HFF-Myc (cell line): Measurements from ENCODE around the gene RNF113B.

Experiments used
- DNase-seq: peaks from one replicate; pipeline ENCODE4 v3.0.0-alpha.2; 2011; ENCODE audit warnings: low read depth; ENCODE audit errors: extremely low read depth
- H3K4me3 ChIP-seq: replicated peaks from 2 replicates; pipeline ENCODE4 v1.5.1; 2011; ENCODE audit warnings: low read depth, mild to moderate bottlenecking, control low read depth, low read length
- CTCF ChIP-seq: IDR thresholded peaks from 2 replicates; pipeline ENCODE4 v1.5.1; 2012; ENCODE audit warnings: mild to moderate bottlenecking, low read depth, low read length, control low read depth; ENCODE audit errors: missing control alignments

The RNF113B gene

GRCh38 chr13:98144027-98144741 is 32.9 kb downstream of the RNF113B start:
- DNase-seq, result no peak
- peak overlapping the region; percentile 80 for H3K4me3 ChIP-seq
- TF ChIP-seq CTCF, result no peak

DNA sequence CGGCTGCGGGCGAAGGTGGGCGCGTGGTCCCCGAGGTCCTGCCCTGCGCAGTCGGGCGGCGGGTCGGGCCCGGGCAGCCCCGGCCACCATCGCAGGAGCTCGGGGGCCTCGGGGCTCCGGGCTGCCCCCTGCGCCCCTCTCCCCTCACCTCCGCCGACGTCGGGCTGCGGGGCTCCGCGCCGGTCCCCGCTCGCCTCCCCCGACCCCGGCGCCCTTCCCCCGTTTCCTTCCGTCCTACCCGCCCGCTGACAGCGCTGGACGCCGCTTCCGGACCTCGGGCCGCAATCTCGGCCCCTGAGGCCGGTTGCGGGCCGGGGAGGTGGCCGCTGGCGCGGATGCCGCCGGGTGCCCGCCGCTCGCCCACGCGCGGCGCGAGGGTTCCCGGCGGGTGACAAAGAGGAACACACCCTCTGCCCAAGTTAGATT is 33.5 kb downstream of the RNF113B start:
- TF ChIP-seq CTCF, result no peak
- peak overlapping the region; percentile 80 for H3K4me3 ChIP-seq
- DNase-seq, result no peak

- DNase-seq, result no peak
- no peak for TF ChIP-seq CTCF
- H3K4me3 ChIP-seq, result peak overlapping the region; percentile 80
Measured at GRCh38 chr13:98143157-98143553, 33.9 kb downstream of the RNF113B start.

GRCh38 chr13:98142380-98143156 is 34.5 kb downstream of the RNF113B start, which contains the start of gene FARP1:
FARP1 (plus strand) TSS chr13:98143094; CDS start chr13:98213243, 70,149 bp downstream.
- no peak for TF ChIP-seq CTCF
- peak within 1 kb of the TSS; percentile 80 for H3K4me3 ChIP-seq
- no peak for DNase-seq

GRCh38 chr13:98141509-98142379 is 35.3 kb downstream of the RNF113B start:
- no peak for DNase-seq
- TF ChIP-seq CTCF, result no peak
- H3K4me3 ChIP-seq, result peak overlapping the region; percentile 45

- no peak overlapping the region for H3K4me3 ChIP-seq
- no peak for DNase-seq
- TF ChIP-seq CTCF, result no peak
Measured at GRCh38 chr13:98141091-98141490, 36.0 kb downstream of the RNF113B start.
